GM12878 (cell line): Measurements from ENCODE around the gene ZNF480. TPM values are rescaled to one million over a fixed set of nuclear protein-coding genes. Genes with fewer than 3 reads are reported as not detected.
A peak's percentile ranks its signal among the peaks of the same experiment; 100 is the strongest.

Experiments used
- CEBPB ChIP-seq, 2 experiments: fragments of 150-350 bp in 1 of 2; IDR thresholded peaks; 2 replicates each; pipeline ENCODE4 v1.6.1; 2012 to 2014; ENCODE audit warnings: low read depth in 2 of 2, low read length in 2 of 2, borderline replicate concordance in 1 of 2, inconsistent platforms in 1 of 2
- CEBPZ ChIP-seq: fragments of 150-350 bp; IDR thresholded peaks from 2 replicates; pipeline ENCODE4 v1.6.1; 2016; ENCODE audit warnings: low read depth, low read length
- DPF2 ChIP-seq: fragments of 450-650 bp; IDR thresholded peaks from 2 replicates; pipeline ENCODE4 v1.6.1; 2017; ENCODE audit warnings: mild to moderate bottlenecking
- E2F4 ChIP-seq: IDR thresholded peaks from 2 replicates; pipeline ENCODE4 v1.6.1; 2012; ENCODE audit warnings: low read depth, low read length, improper control_type of control experiment
- ETV6 ChIP-seq, 2 experiments: fragments of 450-650 bp in 1 of 2; IDR thresholded peaks in 1 of 2; conservative IDR thresholded peaks in 1 of 2; 2 replicates each; pipeline ENCODE4 v1.6.1; 2014; ENCODE audit warnings: antibody characterized with exemption in 1 of 2, borderline replicate concordance in 1 of 2, low read depth in 1 of 2, mild to moderate bottlenecking in 1 of 2, moderate library complexity in 1 of 2
- IKZF2 ChIP-seq, 2 experiments: fragments of 450-650 bp; IDR thresholded peaks; 2 replicates each; pipeline ENCODE4 v1.6.1; 2017; ENCODE audit warnings: mild to moderate bottlenecking in 2 of 2, moderate library complexity in 2 of 2
- IRF3 ChIP-seq: fragments of 450-650 bp; IDR thresholded peaks from 2 replicates; pipeline ENCODE4 v1.6.1; 2014; ENCODE audit warnings: mild to moderate bottlenecking
- IRF4 ChIP-seq: IDR thresholded peaks from 2 replicates; pipeline ENCODE4 v1.6.1; 2011; ENCODE audit warnings: low read depth, low read length
- MAX ChIP-seq: IDR thresholded peaks from 2 replicates; pipeline ENCODE4 v1.6.1; 2012; ENCODE audit warnings: low read depth, low read length, improper control_type of control experiment
- NR2C2 ChIP-seq: IDR thresholded peaks from 2 replicates; pipeline ENCODE4 v1.6.1; 2011; ENCODE audit warnings: borderline replicate concordance, low read depth; ENCODE audit not compliant: control insufficient read depth, insufficient read length
- NRF1 ChIP-seq: conservative IDR thresholded peaks from 2 replicates; pipeline ENCODE4 v1.6.1; 2011; ENCODE audit warnings: mild to moderate bottlenecking, low read depth, low read length, improper control_type of control experiment
- PKNOX1 ChIP-seq: fragments of 450-650 bp; IDR thresholded peaks from 2 replicates; pipeline ENCODE4 v1.6.1; 2016; ENCODE audit warnings: mild to moderate bottlenecking
- PML ChIP-seq: IDR thresholded peaks from 2 replicates; pipeline ENCODE4 v1.6.1; 2012; ENCODE audit warnings: low read length, inconsistent platforms
- POLR2AphosphoS2 ChIP-seq: IDR thresholded peaks from 2 replicates; pipeline ENCODE4 v1.6.1; 2011; ENCODE audit warnings: low read depth, mild to moderate bottlenecking, low read length, improper control_type of control experiment, moderate library complexity
- RUNX3 ChIP-seq: IDR thresholded peaks from 2 replicates; pipeline ENCODE4 v1.6.1; 2012; ENCODE audit warnings: low read length, inconsistent platforms
- SIX5 ChIP-seq: IDR thresholded peaks from 2 replicates; pipeline ENCODE4 v1.6.1; 2011; ENCODE audit warnings: mild to moderate bottlenecking, low read depth, low read length, moderate library complexity; ENCODE audit not compliant: severe bottlenecking
- USF1 ChIP-seq: IDR thresholded peaks from 2 replicates; pipeline ENCODE4 v1.6.1; 2011; ENCODE audit warnings: borderline replicate concordance, low read depth, mild to moderate bottlenecking, moderate library complexity, mixed read lengths, low read length; ENCODE audit not compliant: insufficient read depth; ENCODE audit errors: extremely low read length
- ZSCAN29 ChIP-seq: fragments of 450-650 bp; IDR thresholded peaks from 2 replicates; pipeline ENCODE4 v1.6.1; 2017; ENCODE audit warnings: mild to moderate bottlenecking, moderate library complexity
- polyA plus RNA-seq, 11 experiments: library from polyadenylated mRNA; depleted of rRNA in 4 of 11; unstranded in 6 of 11; stranded (reverse) in 5 of 11; fragments of >200 nt; fragmentation: Nextera tagmentation in 4 of 11; fragmentation: Illumina TruSeq in 1 of 11; extraction: Ambion mirVana in 4 of 11; extraction: Trizol in 1 of 11; gene quantifications; 1 replicate in 1 of 11; 2 replicates in 10 of 11; pipeline versions ENCODE4 v1.2.1 to v1.2.3, GENCODE V29; 2011 to 2016; ENCODE audit warnings: inconsistent platforms in 2 of 11, missing spikeins in 2 of 11, low read depth in 1 of 11
- total RNA-seq, 4 experiments: library from RNA; depleted of rRNA in 3 of 4; stranded (reverse); fragments of >200 nt in 3 of 4; fragmentation: Illumina TruSeq in 1 of 4; extraction: Trizol in 1 of 4; gene quantifications; 2 replicates each; pipeline versions ENCODE4 v1.2.1 to v1.2.3, GENCODE V29; 2013 to 2021

ZNF480 gene
- total and polyA plus RNA-seq, 10 of the 15 experiments (the other 5 are each of a cell fraction or from before 2014, with no cell fraction given), result 6.6 to 26.5 (median 16.8) TPM

GRCh38 chr19:52369559-52370340 is 72.8 kb downstream of the ZNF480 start, which contains the start of gene ZNF880 (continued):
- TF ChIP-seq CEBPZ (no peak), ETV6 (conservative IDR thresholded peaks at IDR 0.05 in 1 of 2, IDR thresholded peaks at IDR 0.05 in 1 of 2; ENCODE audit: borderline replicate concordance in 1 of 2, low read depth in 1 of 2) (no peak), IRF4 (no peak), USF1 (no peak), DPF2 (no peak), MAX (peak; percentile 65; the same call in 1 of the 2 replicates), POLR2AphosphoS2 (peak; percentile 54; the same call in 1 of the 2 replicates), NRF1 (0 out of 2 replicates have a peak, but pooled peaks have one; percentile 44), ZSCAN29 (0 out of 2 replicates have a peak, but pooled peaks have one; percentile 10), IRF3 (no peak), SIX5 (no peak), CEBPB (IDR thresholded peaks at IDR 0.05; ENCODE audit: borderline replicate concordance in 1 of 2, low read depth in 2 of 2, low read length in 2 of 2) (no peak), PKNOX1 (peak; percentile 56), NR2C2 (peak; percentile 57), RUNX3 (peak; percentile 25; the same call in 1 of the 2 replicates), E2F4 (no peak), PML (peak; percentile 77; the same call in 1 of the 2 replicates), IKZF2 (IDR thresholded peaks at IDR 0.05) (no peak)
